ENCODE data around the gene NGB.

GRCh38 chr14:77221241-77221871 is 49.6 kb downstream of the NGB start:
- TF ChIP-seq FOXK2 (conservative IDR thresholded peaks at IDR 0.05 in 1 of 2, IDR thresholded peaks at IDR 0.05 in 1 of 2; ENCODE audit: low read depth in 2 of 2), result no peak
- TF ChIP-seq MLLT1 (IDR thresholded peaks at IDR 0.05), result no peak
- TF ChIP-seq ZBED1 (IDR thresholded peaks at IDR 0.05), result no peak
- no peak for TF ChIP-seq MEF2D (tag; conservative IDR thresholded peaks at IDR 0.05; ENCODE audit: low read depth)
- TF ChIP-seq EZH2 (IDR thresholded peaks at IDR 0.05; ENCODE audit: borderline replicate concordance, low read depth, low read length), result no peak
- TF ChIP-seq ZKSCAN1 (IDR thresholded peaks at IDR 0.05; ENCODE audit: low read depth, low read length), result no peak
- no peak for TF ChIP-seq CTCF (IDR thresholded peaks at IDR 0.05 in 2 of 3, conservative IDR thresholded peaks at IDR 0.05 in 1 of 3; ENCODE audit: insufficient read depth in 2 of 3, low read depth in 1 of 3, low read length in 3 of 3)
- no peak for TF ChIP-seq YY1 (IDR thresholded peaks at IDR 0.05; ENCODE audit: borderline replicate concordance in 1 of 3, control insufficient read depth in 1 of 3, extremely low read depth in 1 of 3, insufficient read depth in 3 of 3, insufficient read length in 1 of 3, insufficient replicate concordance in 2 of 3, low read depth in 1 of 3, low read length in 2 of 3)
- no peak for TF ChIP-seq ARHGAP35 (IDR thresholded peaks at IDR 0.05; ENCODE audit: partially characterized antibody)
- no peak for TF ChIP-seq RBM15 (IDR thresholded peaks at IDR 0.05; ENCODE audit: insufficient read depth, low read length)
- no peak for TF ChIP-seq POLR2A (conservative IDR thresholded peaks at IDR 0.05)
- TF ChIP-seq CTCFL (IDR thresholded peaks at IDR 0.05; ENCODE audit: borderline replicate concordance, insufficient read depth, low read depth, low read length, poor library complexity, severe bottlenecking), result no peak
- no peak for TF ChIP-seq GABPA (tag; conservative IDR thresholded peaks at IDR 0.05; ENCODE audit: low read depth)
- TF ChIP-seq ZBTB1 (CRISPR knock-in tag; IDR thresholded peaks at IDR 0.05; ENCODE audit: borderline replicate concordance, low read depth), result no peak
